ENCODE measurements around the gene PGAP3. TPM values are rescaled to one million over a fixed set of nuclear protein-coding genes. Genes with fewer than 3 reads are reported as not detected.
A peak's percentile ranks its signal among the peaks of the same experiment; 100 is the strongest.

Gene PGAP3
- total RNA-seq, 1 donor from 2014 or later, result 5.4 TPM

DNA sequence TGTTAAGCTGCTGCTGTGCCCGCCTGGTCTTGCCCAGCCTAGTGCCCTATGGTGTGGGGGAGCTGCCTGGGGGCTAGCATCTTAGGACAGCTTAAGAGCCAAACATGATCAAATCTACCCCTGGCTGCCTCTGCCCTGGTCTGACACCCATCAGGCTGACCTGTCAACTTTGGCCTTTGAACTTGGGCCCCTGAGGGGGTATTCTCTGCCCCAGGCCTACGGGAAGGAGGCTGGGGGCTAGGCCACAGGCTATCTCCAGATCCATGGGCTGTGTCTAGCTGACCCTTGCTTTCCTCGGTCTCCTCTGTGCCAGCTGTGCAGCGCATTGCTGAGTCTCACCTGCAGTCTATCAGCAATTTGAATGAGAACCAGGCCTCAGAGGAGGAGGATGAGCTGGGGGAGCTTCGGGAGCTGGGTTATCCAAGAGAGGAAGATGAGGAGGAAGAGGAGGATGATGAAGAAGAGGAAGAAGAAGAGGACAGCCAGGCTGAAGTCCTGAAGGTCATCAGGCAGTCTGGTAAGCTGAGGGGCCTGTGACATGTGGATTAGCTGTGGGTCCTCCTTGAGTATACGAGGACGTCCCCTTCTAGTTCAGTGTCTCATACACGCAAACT lies 54.2 kb downstream of the PGAP3 start:
- DNase-seq, result no peak

DNA sequence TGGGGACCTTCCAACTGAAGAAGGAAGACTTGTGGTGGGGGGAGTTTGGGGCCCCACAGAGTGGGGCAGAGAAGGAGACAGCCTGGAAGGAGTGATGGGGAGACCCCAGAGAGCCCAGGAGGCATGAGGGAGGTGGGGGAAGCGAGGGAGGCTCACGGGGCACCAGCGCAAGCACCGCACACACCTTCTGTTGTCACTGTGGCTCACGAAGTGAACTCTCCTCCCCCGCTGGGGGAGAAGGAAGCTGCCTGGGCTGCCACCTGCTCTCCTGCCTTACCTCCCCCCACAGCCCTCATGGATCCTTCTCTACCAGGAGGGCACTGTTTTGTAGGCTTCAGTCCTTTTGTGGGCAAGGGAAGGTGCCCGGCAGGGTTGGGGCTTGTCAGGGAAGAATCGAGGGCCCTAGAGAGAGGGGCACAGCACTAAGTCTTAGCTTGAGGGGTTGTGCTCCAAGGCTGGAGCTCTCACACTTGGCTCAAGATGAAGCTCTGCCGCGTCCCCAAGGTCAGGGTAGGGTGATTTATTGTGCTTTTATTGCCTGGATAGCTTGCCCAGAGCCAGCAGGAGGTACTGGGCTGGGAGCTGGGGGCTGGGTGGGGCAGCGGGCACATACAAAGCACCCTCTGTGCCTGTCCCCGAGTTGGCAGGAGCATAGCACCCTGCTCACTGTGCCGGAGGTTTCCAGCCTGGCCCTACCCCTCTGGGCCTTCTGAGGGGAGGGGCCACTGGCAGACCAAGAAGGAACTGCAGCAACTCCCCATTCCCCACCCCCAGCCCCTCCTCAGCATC lies 55.5 kb downstream of the PGAP3 start:
- no peak for DNase-seq

DNA sequence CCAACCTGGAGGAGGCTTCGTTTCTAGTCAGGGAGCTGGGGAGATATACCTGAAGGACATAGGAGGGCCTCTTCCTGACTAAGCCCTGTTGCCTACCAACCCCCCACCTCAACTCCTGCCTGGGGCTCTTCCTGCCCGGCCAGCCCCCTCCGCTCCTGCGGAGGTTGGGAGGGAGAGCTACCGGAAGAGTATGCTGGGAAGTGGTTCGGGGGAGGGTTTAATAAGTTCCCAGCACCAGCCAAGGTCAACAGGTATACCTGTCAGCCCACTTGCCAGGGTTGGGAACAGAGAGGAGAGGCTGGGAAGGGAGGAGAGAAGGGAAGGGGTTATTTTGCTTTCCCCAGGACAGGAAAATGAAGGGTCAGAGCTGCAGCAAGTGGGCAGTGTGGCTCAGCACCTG lies 56.5 kb downstream of the PGAP3 start:
- no peak for DNase-seq

DNA sequence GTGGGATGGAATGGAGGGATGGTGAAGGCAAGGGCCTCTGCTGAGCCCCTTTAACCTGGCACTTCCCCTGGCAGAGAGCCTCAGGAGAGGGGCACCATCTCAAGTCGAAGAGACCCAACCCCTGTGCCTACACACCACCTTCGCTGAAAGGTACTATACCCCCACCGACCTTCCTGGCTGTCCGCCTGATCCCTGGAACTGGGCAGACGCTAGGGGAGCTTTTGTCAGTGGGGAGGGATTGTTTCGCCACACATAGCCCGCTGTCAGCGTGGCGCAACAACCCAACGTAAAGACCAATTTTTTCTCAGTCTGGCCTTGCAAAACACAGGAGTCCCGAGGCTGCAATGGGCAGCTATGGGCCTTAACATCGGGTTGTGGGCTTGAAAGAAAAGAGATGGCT lies 58.0 kb downstream of the PGAP3 start:
- DNase-seq, result no peak

DNA sequence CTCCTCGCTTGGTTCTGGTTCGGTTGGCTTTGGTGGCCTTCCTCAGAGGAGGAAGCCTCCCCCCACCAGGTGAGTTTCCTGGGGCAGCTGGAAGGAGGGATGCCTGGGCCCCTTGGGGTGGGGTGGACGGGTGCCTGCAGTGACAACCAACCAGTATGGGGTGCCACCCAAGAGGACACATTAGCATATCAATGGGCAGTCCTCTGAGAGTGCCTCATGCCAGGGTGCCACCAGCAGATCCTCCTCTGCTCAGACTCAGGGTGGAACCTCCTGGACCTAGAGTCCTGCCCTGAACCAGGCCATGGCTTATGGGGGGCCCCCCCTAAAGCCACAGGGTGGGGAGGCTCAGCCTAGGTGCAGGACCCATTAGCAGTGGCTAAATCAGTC lies 58.4 kb downstream of the PGAP3 start:
- no peak for DNase-seq

DNA sequence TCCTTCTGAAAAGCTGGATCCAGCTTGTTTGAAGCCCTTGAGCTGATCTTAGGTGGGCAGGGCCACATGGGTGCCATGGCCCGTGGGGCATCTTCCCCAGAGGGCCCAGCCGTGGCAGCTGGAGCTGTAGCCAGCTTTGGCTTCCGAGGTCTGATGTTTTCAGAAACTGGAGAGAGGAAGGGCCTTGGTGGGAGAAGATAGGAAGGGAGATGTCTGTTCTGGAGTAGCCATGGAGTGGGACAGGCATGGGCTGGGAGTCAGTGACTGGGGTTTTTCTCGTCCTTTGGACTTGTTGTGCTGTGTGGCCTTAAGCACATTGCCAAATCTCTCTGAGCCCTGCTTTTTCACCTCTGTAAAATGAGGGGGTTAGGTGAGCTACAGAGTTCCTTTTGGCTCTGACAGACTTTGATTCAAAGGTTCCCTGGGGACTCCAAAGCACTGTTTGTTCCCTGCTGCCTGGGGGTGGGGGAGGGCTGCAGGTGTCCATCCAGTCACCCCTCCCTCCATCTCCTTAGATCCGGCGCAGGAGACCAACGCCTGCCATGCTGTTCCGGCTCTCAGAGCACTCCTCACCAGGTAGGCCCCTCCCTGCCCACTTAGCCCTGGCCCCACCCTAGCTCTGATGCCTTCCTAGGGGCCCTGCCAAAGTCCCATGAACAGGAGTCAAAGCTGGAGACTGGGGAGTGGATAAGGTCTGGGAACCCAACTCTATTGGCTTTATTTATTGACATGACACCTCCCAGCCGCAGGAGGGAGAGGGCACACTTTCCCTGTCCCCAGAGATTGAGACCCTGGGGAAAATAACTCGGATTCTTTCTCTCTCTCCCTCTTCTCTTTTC lies 59.0 kb downstream of the PGAP3 start:
- no peak for DNase-seq

DNA sequence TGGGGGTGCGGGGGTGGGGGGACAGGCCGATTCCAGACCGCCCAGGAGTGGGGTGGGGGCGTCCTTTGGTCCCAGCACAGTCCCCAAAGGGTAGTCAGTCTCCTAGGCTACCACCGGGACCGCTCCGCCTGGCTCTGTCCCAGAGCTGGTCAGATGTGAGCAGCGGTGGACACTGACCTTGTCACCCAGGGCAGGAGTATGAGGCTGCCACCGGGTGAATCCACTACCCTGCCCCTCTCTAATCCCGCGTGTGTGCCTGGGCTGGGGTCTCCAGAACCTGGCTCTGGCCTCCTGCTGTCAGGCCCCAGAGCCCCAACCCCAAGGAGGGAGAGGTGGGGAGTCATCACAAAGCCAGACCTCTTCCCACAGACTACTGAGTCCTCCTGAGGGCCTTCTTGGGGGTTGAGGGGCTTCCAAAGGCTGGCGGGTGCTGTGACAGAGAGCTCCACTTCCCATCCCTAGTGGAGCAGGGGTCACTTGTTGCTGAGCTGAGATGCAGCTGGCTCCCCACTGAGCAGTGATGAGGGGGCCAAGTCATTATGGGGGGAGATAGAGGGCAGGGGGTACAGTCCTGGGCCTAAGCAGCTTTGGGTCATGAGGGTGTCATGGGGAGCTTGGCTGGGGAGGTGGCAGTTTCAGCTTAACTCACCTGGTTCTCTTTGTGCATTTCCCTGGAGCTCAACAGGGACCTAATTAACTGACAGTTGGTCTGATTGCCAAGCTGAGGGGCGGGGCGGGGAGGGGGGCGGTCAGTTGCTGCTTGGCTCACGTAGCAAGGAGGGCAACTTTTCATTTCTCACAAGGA lies 59.9 kb downstream of the PGAP3 start:
- DNase-seq, result no peak

DNA sequence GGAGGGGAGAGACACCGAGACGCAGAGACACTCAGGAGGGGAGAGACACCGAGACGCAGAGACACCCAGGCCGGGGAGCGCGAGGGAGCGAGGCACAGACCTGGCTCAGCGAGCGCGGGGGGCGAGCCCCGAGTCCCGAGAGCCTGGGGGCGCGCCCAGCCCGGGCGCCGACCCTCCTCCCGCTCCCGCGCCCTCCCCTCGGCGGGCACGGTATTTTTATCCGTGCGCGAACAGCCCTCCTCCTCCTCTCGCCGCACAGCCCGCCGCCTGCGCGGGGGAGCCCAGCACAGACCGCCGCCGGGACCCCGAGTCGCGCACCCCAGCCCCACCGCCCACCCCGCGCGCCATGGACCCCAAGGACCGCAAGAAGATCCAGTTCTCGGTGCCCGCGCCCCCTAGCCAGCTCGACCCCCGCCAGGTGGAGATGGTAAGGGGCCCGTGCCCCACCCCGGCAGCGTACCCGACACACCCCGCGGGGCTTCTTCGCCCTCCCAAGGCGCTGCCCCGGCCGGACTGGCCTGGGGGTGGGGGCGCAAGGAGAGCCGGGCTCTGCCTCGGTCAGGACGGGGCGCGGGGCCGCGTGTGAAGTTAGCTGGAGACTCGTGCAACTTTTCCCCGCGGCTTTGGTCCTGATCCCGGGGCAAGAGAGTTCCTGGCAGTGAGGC lies 60.7 kb downstream of the PGAP3 start:
- DNase-seq, result no peak

DNA sequence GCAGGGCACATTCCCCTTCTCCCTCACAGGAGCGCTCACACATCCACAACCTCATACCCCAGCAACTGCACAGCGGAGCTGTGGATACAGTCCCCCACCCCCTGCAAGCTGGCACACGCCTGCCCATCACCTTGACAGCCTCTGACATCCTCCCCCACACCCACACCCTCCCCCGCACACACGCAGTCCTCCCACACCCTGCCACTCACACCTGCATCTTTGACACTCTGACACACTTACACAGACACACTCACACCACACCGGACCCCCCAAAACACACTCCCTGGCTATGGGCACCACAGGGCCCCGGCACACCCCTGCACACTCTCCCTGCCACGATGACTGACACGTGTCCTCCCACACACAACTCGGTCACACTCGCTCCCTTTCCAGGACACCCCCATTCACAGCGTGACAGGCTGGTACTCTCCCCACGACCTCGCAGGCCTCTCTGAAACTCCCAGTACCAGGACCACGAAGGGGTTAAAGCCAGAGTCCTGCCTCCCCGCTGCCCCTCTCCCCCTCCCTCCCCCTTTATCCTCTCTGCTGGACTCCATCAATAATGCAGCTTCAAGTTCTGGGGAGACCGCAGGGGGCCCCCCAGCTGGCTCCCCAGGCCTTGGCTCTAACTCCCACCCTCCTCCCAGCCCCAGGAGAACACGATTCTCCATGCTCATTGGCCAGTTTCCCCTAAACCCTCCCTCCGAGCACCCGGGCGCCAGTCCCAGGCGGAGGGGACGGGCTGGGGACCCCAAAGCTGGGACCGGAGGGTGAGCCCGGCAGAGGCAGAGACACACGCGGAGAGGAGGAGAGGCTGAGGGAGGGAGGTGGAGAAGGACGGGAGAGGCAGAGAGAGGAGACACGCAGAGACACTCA lies 61.4 kb downstream of the PGAP3 start, which contains the start of gene PPP1R1B:
Gene PPP1R1B (plus strand): TSS at position 782 of the 876 bp plus-strand sequence. CDS start 441 bp downstream, outside the sequence.
- DNase-seq, result no peak

DNA sequence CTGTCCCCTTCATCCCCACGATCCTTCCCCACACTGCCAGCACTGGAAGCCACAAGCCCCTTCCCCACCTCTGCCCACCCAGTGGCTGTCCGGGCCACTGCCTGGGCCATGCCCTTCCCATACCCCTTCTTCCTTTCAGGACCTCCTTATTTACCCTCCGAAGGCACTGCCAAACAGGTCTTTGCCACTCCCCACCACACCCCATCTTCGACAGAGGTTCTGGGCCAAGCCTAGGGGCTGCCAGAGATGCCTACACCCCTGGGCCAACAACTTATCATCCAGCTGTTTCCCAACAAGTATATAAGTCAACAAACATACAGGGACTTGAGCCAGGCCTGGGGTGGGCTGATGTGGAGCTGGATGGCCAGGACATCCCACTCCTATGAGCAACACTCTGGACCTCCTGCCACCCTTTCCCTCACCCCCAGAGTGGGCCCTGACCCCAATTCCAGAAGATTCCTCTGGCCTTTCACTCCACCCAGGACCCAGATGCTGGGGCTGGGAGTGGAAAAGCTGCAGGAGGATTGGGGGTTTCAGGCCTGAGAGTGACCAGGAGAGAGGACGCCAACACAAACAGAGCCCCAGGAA lies 62.6 kb downstream of the PGAP3 start:
- no peak for DNase-seq

DNA sequence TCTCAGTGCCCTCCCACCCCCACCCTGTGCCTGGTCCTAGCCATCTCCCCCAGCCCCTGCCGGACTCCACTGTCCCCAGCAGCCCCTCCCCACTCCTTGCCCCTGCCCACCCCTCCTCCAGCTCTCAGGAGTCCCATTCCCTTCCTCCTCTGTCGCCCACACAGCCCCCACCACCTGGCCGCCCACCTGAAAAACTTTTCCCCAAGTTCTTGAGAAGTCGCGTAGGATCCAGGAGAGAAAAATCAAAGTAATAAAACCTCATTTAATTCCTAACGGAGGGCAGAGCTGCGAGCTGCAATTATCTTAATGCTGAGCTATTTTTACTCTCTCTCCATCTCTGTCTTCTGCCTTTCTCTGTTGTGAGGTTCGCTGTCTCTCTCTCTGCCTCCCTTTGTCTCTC lies 63.5 kb downstream of the PGAP3 start:
- no peak for DNase-seq

DNA sequence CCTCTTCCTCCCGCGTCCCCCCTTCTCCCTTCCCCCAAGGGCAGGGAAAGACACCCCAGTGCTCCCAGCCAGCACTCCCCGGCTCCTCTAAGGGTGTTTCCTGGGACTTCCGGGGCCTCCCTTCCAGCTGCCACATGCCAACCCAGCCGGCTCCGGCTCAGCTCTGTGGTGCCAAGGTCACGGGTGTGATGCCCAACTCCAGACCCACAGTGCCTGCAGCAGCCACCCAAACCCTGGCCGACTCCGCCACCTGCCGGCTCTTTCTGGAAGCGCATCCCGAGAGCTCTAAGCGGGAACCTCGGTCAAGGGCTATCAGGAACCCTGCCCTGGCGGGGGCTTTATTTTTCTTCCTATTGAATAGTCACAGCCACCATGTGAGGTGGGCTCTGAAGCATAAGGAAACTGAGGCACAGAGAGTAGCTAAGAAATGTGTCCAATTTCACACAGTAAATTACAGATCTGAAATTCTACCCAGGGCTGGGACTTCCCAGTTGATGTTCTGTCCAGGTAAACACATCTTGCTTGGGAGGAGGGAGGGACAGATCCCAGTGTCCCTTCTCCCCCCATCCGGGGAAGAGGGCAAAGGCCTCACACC lies 64.4 kb downstream of the PGAP3 start:
- DNase-seq, result peak; percentile 83

DNA sequence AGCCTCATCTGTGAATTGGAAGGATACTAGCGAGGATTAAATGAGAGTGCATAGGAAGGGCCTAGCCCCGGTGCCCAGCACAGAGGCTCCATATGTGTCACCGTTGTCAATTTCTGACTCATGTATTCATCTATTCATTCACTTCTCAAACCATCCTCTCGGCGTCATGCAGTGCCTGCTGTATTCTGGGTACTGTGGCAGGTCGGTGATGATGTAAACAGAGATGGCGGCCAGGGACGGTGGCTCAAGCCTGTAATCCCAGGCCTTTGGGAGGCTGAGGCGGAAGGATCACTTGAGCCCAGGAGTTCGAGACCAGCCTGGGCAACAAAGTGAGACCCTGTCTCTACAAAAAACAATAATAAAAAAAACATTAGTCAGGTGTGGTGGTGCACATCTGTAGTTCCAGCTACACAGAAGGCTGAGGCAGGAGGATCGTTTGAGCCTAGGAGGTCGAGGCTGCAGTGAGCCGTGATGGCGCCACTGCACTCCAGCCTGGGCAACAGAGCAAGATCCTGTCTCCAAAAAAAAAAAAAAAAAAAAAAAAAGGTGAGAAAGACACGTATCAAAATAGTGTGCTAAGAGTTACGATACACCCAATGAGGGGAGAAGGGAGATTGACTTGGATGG lies 65.4 kb downstream of the PGAP3 start:
- no peak for DNase-seq

DNA sequence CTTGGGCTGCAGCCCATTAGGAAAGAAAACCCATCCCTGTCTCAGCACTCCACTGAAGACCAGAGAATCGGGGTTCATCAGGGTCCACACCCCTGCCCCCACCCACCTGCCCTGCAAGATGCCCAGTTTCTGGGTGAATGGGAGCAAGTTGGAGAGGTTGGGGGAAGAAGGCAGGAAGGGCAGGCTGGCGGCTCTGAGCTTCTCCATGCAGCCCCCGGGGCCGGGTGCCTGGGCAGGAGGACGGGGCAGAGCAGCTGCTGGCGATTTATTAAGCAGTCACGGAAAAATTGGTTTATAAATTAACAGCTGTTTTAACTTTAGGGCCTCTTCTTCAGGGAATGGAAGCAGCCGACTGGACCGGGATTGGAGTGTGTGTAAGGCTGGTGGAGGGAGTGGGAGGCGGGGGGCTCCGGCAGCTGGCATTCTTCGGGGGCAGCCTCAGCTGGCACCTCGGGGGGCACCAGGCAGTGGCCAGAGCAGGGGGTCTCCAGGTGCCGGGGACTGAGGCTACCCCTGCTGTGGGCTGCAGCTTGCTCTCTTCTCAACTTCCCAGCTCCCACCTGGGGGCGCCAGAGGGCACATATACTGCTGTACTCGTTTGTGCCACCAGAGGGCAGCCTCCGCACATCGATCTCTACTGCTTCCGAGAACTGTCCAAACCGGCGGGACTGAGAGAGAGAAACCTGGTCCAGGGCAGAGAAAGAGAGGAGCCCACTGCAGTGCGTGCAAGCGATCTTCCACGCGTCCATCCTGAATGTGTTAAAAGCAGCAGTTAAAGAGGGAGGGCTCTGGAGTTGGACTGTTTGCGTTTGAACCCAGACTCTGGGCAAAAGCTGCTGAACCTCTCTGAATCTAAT lies 66.1 kb downstream of the PGAP3 start:
- DNase-seq, result peak; percentile 87
